ENCODE measurements around the gene CTDSPL. TPM values are rescaled to one million over a fixed set of nuclear protein-coding genes. Genes with fewer than 3 reads are reported as not detected.

The CTDSPL gene
- total RNA-seq, 1 experiment from 2014 or later = 6.1 TPM

DNA sequence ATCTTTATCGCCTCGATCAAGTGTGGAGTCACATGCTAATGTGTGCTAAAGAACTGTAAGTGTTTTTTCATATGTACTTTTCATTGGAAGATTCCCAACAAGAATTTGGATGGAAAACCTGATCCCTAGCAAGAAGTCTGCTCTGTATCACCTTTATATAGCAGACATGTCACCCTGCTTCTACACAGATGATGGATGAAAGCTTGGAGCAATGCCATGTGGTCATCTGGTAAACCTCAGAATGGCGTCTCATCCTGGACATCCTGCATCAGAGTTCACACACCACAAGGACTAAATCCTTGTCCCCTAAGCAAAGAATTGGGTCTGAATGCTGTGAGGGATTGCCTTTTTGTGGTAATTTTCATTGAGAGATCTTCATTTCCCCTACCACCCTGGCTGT, 42.1 kb upstream of the CTDSPL start:
- Histone ChIP-seq H3K4me3 (ENCODE audit: low read length) (no peak overlapping the region), H4K20me1 (ENCODE audit: low read length) (no peaks in the 10 kb centered on the region), H3K9ac (ENCODE audit: low read length) (no peak overlapping the region), H3K27ac (ENCODE audit: low read length) (no peak overlapping the region), H2AFZ (ENCODE audit: low read length) (no peak overlapping the region), H3K9me3 (ENCODE audit: low read length) (no peaks in the 10 kb centered on the region), H3K79me2 (ENCODE audit: low read length) (no peaks in the 10 kb centered on the region), H3K4me2 (ENCODE audit: low read length) (no peak overlapping the region), H3K36me3 (ENCODE audit: low read depth, low read length) (no peaks in the 10 kb centered on the region), H3K4me1 (ENCODE audit: insufficient read depth, low read length) (no peaks in the 10 kb centered on the region), H3K9me2 (replicated peaks; ENCODE audit: low read length) (no peaks in the 10 kb centered on the region), H3F3A (ENCODE audit: low read length, unreplicated experiment) (no peaks in the 10 kb centered on the region), H3K27me3 (ENCODE audit: low read length) (peaks cover 62% of the 10 kb centered on the region)
- intact Hi-C loops (cut with micrococcal nuclease) = no loop called here
- POLR2A ChIA-PET (ENCODE audit: unreplicated experiment) = no interaction called here
- CTCF ChIA-PET = no interaction called here
- TF ChIP-seq EZH2phosphoT487 (IDR thresholded peaks at IDR 0.05; ENCODE audit: borderline replicate concordance, low read length) (no peak), EZH2 (IDR thresholded peaks at IDR 0.05; ENCODE audit: low read length, unreplicated experiment) (no peak)
- TF ChIP-seq, protein P1, sequence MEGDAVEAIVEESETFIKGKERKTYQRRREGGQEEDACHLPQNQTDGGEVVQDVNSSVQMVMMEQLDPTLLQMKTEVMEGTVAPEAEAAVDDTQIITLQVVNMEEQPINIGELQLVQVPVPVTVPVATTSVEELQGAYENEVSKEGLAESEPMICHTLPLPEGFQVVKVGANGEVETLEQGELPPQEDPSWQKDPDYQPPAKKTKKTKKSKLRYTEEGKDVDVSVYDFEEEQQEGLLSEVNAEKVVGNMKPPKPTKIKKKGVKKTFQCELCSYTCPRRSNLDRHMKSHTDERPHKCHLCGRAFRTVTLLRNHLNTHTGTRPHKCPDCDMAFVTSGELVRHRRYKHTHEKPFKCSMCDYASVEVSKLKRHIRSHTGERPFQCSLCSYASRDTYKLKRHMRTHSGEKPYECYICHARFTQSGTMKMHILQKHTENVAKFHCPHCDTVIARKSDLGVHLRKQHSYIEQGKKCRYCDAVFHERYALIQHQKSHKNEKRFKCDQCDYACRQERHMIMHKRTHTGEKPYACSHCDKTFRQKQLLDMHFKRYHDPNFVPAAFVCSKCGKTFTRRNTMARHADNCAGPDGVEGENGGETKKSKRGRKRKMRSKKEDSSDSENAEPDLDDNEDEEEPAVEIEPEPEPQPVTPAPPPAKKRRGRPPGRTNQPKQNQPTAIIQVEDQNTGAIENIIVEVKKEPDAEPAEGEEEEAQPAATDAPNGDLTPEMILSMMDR (conservative IDR thresholded peaks at IDR 0.05; ENCODE audit: low read depth, low read length) = no peak
- DNase-seq (no peak), ATAC-seq (no peak)
- no TSS peak for BruUV-seq (replicated peaks)

DNA sequence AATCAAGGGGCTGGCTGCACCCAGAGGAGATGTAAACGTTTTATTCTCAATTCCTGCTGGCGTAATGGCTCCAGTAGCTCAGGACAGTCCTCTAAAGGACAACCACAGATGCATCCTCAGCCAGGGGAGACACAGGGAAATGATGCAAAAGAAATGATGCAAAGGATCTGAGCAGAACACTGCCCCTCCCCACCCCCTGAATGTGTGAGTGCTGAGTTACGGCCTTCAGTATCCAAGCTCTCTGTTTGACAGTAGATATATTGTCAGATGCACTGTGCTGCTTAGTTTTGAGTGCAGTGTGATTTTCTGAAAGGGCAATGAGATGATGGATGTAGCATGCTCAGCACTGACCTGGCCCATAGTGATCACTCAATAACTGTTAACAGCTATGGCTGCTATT, 41.4 kb upstream of the CTDSPL start:
- Histone ChIP-seq H3K79me2 (ENCODE audit: low read length) (no peaks in the 10 kb centered on the region), H3K4me3 (ENCODE audit: low read length) (no peak overlapping the region), H3K9me2 (replicated peaks; ENCODE audit: low read length) (no peaks in the 10 kb centered on the region), H3K9me3 (ENCODE audit: low read length) (no peaks in the 10 kb centered on the region), H2AFZ (ENCODE audit: low read length) (no peak overlapping the region), H4K20me1 (ENCODE audit: low read length) (no peaks in the 10 kb centered on the region), H3K9ac (ENCODE audit: low read length) (no peak overlapping the region), H3K36me3 (ENCODE audit: low read depth, low read length) (no peaks in the 10 kb centered on the region), H3K27ac (ENCODE audit: low read length) (no peak overlapping the region), H3F3A (ENCODE audit: low read length, unreplicated experiment) (no peaks in the 10 kb centered on the region), H3K27me3 (ENCODE audit: low read length) (peaks cover 62% of the 10 kb centered on the region), H3K4me2 (ENCODE audit: low read length) (no peak overlapping the region), H3K4me1 (ENCODE audit: insufficient read depth, low read length) (no peaks in the 10 kb centered on the region; the same call in 1 of the 2 replicates)
- CTCF ChIA-PET = no interaction called here
- TF ChIP-seq EZH2 (IDR thresholded peaks at IDR 0.05; ENCODE audit: low read length, unreplicated experiment) (no peak), EZH2phosphoT487 (IDR thresholded peaks at IDR 0.05; ENCODE audit: borderline replicate concordance, low read length) (no peak)
- TF ChIP-seq, protein P1 (conservative IDR thresholded peaks at IDR 0.05; ENCODE audit: low read depth, low read length) = no peak
- intact Hi-C loops (cut with micrococcal nuclease) = no loop called here
- BruUV-seq (replicated peaks) = no TSS peak
- ATAC-seq (no peak), DNase-seq (no peak)
- POLR2A ChIA-PET (ENCODE audit: unreplicated experiment) = no interaction called here

DNA sequence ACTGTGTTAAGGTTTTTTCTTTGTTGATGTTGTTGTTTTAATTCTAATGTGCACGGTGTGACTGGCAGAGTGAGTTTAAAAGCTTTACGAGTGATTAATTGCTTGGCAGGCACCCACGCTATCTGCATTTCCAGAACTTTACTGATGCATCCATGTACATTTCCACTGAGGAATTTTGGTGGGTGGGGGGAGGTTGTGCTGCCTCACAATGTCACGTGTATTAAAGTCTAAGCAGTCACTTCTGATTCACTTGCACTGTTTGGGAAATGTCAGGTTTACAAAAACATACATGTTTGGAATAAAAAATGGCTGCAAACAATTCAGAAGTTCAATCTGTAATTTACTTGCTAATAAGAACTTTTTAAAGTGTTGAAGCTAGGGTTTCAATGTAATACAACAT, 38.5 kb upstream of the CTDSPL start:
- H2AFZ ChIP-seq (ENCODE audit: low read length) = no peak overlapping the region
- no peaks in the 10 kb centered on the region; the same call in 1 of the 2 replicates for H3K4me1 ChIP-seq (ENCODE audit: insufficient read depth, low read length)
- no peaks in the 10 kb centered on the region for H4K20me1 ChIP-seq (ENCODE audit: low read length)
- no peak for ATAC-seq
- BruUV-seq (replicated peaks) = no TSS peak
- no peak overlapping the region for H3K4me3 ChIP-seq (ENCODE audit: low read length)
- H3K79me2 ChIP-seq (ENCODE audit: low read length) = no peaks in the 10 kb centered on the region
- peaks cover 66% of the 10 kb centered on the region for H3K27me3 ChIP-seq (ENCODE audit: low read length)
- TF ChIP-seq, protein P1 (conservative IDR thresholded peaks at IDR 0.05; ENCODE audit: low read depth, low read length) = no peak
- TF ChIP-seq EZH2 (IDR thresholded peaks at IDR 0.05; ENCODE audit: low read length, unreplicated experiment) (no peak), EZH2phosphoT487 (IDR thresholded peaks at IDR 0.05; ENCODE audit: borderline replicate concordance, low read length) (no peak)
- intact Hi-C loops (cut with micrococcal nuclease) = no loop called here
- no peak overlapping the region for H3K9ac ChIP-seq (ENCODE audit: low read length)
- DNase-seq = no peak
- ChIA-PET CTCF (no interaction called here), POLR2A (ENCODE audit: unreplicated experiment) (no interaction called here)
- no peak overlapping the region for H3K4me2 ChIP-seq (ENCODE audit: low read length)
- no peaks in the 10 kb centered on the region for H3F3A ChIP-seq (ENCODE audit: low read length, unreplicated experiment)
- H3K9me2 ChIP-seq (replicated peaks; ENCODE audit: low read length) = no peaks in the 10 kb centered on the region
- no peak overlapping the region for H3K27ac ChIP-seq (ENCODE audit: low read length)
- no peaks in the 10 kb centered on the region for H3K36me3 ChIP-seq (ENCODE audit: low read depth, low read length)
- H3K9me3 ChIP-seq (ENCODE audit: low read length) = no peaks in the 10 kb centered on the region
